K562 (cell line): Measurements from ENCODE around the gene HIKESHI. TPM values are rescaled to one million over a fixed set of nuclear protein-coding genes. Genes with fewer than 3 reads are reported as not detected.
A peak's percentile ranks its signal among the peaks of the same experiment; 100 is the strongest.

Experiments
- ATAC-seq: fragments of 200-7000 bp; cut with Tn5 transposase; 3 replicates; pipeline ENCODE4 v1.9.1; 2020; ENCODE audit warnings: moderate library complexity
- BruUV-seq: library from RNA; stranded (reverse); fragments of 400-500 nt; replicated peaks from 2 replicates; lab custom pipeline; 2021; lab: Mats Ljungman, UMichigan
- CTCF ChIA-PET: fragments of 300-600 bp; formaldehyde crosslinking; extraction: SDS; loops from one replicate; lab custom pipeline; 2021; ENCODE audit warnings: low intra/inter-chr PET ratio; lab: Yijun Ruan, JAX
- POLR2A ChIA-PET: fragments of 300-600, 350-650 bp; sonication (Branson Sonifier 250); formaldehyde crosslinking; extraction: SDS; loops from one replicate; lab custom pipeline; 2021; ENCODE audit warnings: antibody characterized with exemption, inconsistent platforms; lab: Yijun Ruan, JAX
- DNase-seq, 4 experiments: peaks; one replicate each; pipeline versions ENCODE4 v3.0.0 to v3.0.0-alpha.2; 2011 to 2018; ENCODE audit warnings: low spot score in 3 of 4, mixed read lengths in 3 of 4; ENCODE audit errors: extremely low read depth in 1 of 4
- FAIRE-seq: peaks from 2 replicates; lab custom pipeline; 2011; peaks lifted over from hg19 to GRCh38; lab: Jason Lieb, UNC
- H2AFZ ChIP-seq: 2 replicates; pipeline ENCODE4 v1.6.0; 2011; ENCODE audit warnings: low read depth, low read length, control low read depth, inconsistent platforms
- H3K27ac ChIP-seq: fragments of 200-600 bp; 3 replicates; pipeline ENCODE4 v1.8.0; 2011; ENCODE audit warnings: low read depth, mild to moderate bottlenecking, control low read depth, inconsistent platforms, low read length, moderate library complexity, mixed read lengths; ENCODE audit errors: extremely low read depth
- H3K27me3 ChIP-seq, 2 experiments: fragments of 300-600 bp in 1 of 2; 2 replicates in 1 of 2; 3 replicates in 1 of 2; pipeline versions ENCODE4 v1.6.0 to v1.8.0; 2011; ENCODE audit warnings: inconsistent platforms in 2 of 2, low read length in 2 of 2, mild to moderate bottlenecking in 1 of 2, mixed read lengths in 1 of 2, moderate library complexity in 1 of 2; ENCODE audit not compliant: control insufficient read depth in 2 of 2, insufficient read depth in 2 of 2
- H3K36me3 ChIP-seq: fragments of 300-600 bp; 3 replicates; pipeline ENCODE4 v1.8.0; 2011; ENCODE audit warnings: mild to moderate bottlenecking, low read length, inconsistent platforms; ENCODE audit not compliant: control insufficient read depth, insufficient read depth
- H3K4me1 ChIP-seq, 2 experiments: fragments of 200-600 bp in 1 of 2; replicated peaks in 1 of 2; 2 replicates in 1 of 2; 3 replicates in 1 of 2; pipeline versions ENCODE4 v1.5.1 to v1.8.0; 2011; ENCODE audit warnings: inconsistent platforms in 2 of 2, low read length in 2 of 2, mild to moderate bottlenecking in 1 of 2, mixed read lengths in 1 of 2, moderate library complexity in 1 of 2; ENCODE audit not compliant: control insufficient read depth in 2 of 2, insufficient read depth in 2 of 2
- H3K4me2 ChIP-seq: 2 replicates; pipeline ENCODE4 v1.6.1; 2011; ENCODE audit warnings: low read length, control low read depth, inconsistent platforms, mixed read lengths; ENCODE audit not compliant: insufficient read depth
- H3K4me3 ChIP-seq: fragments of 200-600 bp; sonication (generic), shearing (Covaris generic); 2 replicates; pipeline ENCODE4 v1.5.1; 2016; ENCODE audit warnings: control low read depth, inconsistent platforms
- H3K79me2 ChIP-seq: fragments of 200-600 bp; 3 replicates; pipeline ENCODE4 v1.8.0; 2011; ENCODE audit warnings: low read length, inconsistent platforms; ENCODE audit not compliant: control insufficient read depth, insufficient read depth
- H3K9ac ChIP-seq, 2 experiments: 2 replicates each; pipeline versions ENCODE4 v1.6.0 to v1.6.1; 2011; ENCODE audit warnings: low read depth in 2 of 2, low read length in 2 of 2, control low read depth in 1 of 2, inconsistent platforms in 1 of 2, mild to moderate bottlenecking in 1 of 2, mixed read lengths in 1 of 2; ENCODE audit not compliant: insufficient read depth in 1 of 2
- H3K9me1 ChIP-seq: one replicate; pipeline ENCODE4 v1.6.0; 2011; ENCODE audit warnings: inconsistent platforms, mild to moderate bottlenecking, low read length, moderate library complexity; ENCODE audit not compliant: control insufficient read depth, insufficient read depth
- H3K9me3 ChIP-seq: replicated peaks from 2 replicates; pipeline ENCODE4 v1.5.1; 2011; ENCODE audit warnings: low read depth, low read length, inconsistent platforms; ENCODE audit not compliant: control insufficient read depth, insufficient read depth
- H4K20me1 ChIP-seq: replicated peaks from 2 replicates; pipeline ENCODE4 v1.6.1; 2011; ENCODE audit warnings: low read length, inconsistent platforms, mixed read lengths; ENCODE audit not compliant: control insufficient read depth, insufficient read depth
- ATF7 ChIP-seq: fragments of 450-650 bp; IDR thresholded peaks from 2 replicates; pipeline ENCODE4 v1.7.1; 2014; ENCODE audit warnings: mild to moderate bottlenecking, moderate library complexity
- CBFB ChIP-seq: sonication (generic); formaldehyde crosslinking; IDR thresholded peaks from 2 replicates; pipeline ENCODE4 v1.4.0; 2020; ENCODE audit warnings: mild to moderate bottlenecking, missing genetic modification reagents
- CBX1 ChIP-seq: sonication (generic); IDR thresholded peaks from 2 replicates; pipeline ENCODE4 v1.6.1; 2016; ENCODE audit warnings: antibody characterized with exemption, low read depth, mild to moderate bottlenecking
- ESRRB ChIP-seq: fragments of 250-450 bp; sonication (Bioruptor Pico); IDR thresholded peaks from 2 replicates; pipeline ENCODE4 v1.5.0; 2020; ENCODE audit warnings: mild to moderate bottlenecking, moderate library complexity, borderline replicate concordance
- FOXK1 ChIP-seq: sonication (generic); formaldehyde crosslinking; IDR thresholded peaks from 2 replicates; pipeline ENCODE4 v1.8.0; 2022; ENCODE audit warnings: missing genetic modification reagents, mild to moderate bottlenecking, borderline replicate concordance
- HSF4 ChIP-seq: fragments of 250-450 bp; sonication (Bioruptor Pico); IDR thresholded peaks from 2 replicates; pipeline ENCODE4 v2.1.2; 2022; ENCODE audit warnings: mild to moderate bottlenecking, moderate library complexity, borderline replicate concordance
- JUNB ChIP-seq: fragments of 450-650 bp; formaldehyde crosslinking; conservative IDR thresholded peaks from 2 replicates; pipeline ENCODE4 v1.4.0; 2020; ENCODE audit warnings: mild to moderate bottlenecking
- PCBP1 ChIP-seq: fragments of 200-400 bp; formaldehyde crosslinking; IDR thresholded peaks from 2 replicates; pipeline ENCODE4 v1.6.1; 2018; ENCODE audit warnings: mild to moderate bottlenecking, low read depth, low read length; ENCODE audit not compliant: poor library complexity, severe bottlenecking
- RBBP5 ChIP-seq: fragments of 200-600 bp; sonication (generic); IDR thresholded peaks from 2 replicates; pipeline ENCODE4 v1.6.1; 2012; ENCODE audit warnings: borderline replicate concordance, mild to moderate bottlenecking, low read length, control low read depth, inconsistent platforms; ENCODE audit not compliant: insufficient read depth, poor library complexity, severe bottlenecking
- TCF3 ChIP-seq: sonication (generic); formaldehyde crosslinking; IDR thresholded peaks from 2 replicates; pipeline ENCODE4 v1.4.0; 2020; ENCODE audit warnings: mild to moderate bottlenecking, missing genetic modification reagents
- ZEB2 ChIP-seq: fragments of 450-650 bp; IDR thresholded peaks from 2 replicates; pipeline ENCODE4 v1.6.1; 2016
- ZFP1 ChIP-seq: fragments of 450-650 bp; formaldehyde crosslinking; IDR thresholded peaks from 2 replicates; pipeline ENCODE4 v1.4.0; 2020; ENCODE audit warnings: mild to moderate bottlenecking, mixed read lengths
- ZFX ChIP-seq: sonication (generic); formaldehyde crosslinking; IDR thresholded peaks from 2 replicates; pipeline ENCODE4 v1.8.0; 2022; ENCODE audit warnings: mild to moderate bottlenecking, missing genetic modification reagents, moderate library complexity
- ZNF239 ChIP-seq: fragments of 250-450 bp; sonication (Bioruptor Pico); IDR thresholded peaks from 2 replicates; pipeline ENCODE4 v1.4.0; 2020; ENCODE audit warnings: mild to moderate bottlenecking
- ZNF347 ChIP-seq: fragments of 450-650 bp; formaldehyde crosslinking; IDR thresholded peaks from 2 replicates; pipeline ENCODE4 v1.4.0; 2020; ENCODE audit warnings: low read depth, mild to moderate bottlenecking, moderate library complexity
- WGBS: fragments of 100-300 bp; shearing (Covaris generic); methylation state at CpG from one replicate; pipeline ENCODE4 v1.1.6; 2016; ENCODE audit warnings: low coverage, mixed read lengths; ENCODE audit not compliant: insufficient coverage; ENCODE audit errors: missing lambda C conversion rate; 5-methylcytosine and 5-hydroxymethylcytosine counted together
- in situ Hi-C: fragments of 300-500 bp; cut with MboI; formaldehyde crosslinking; loops from 4 replicates; pipeline ENCODE4 v1.15.0; 2018; ENCODE audit warnings: inconsistent platforms, mixed read lengths
- intact Hi-C: fragments of 100-400 bp; cut with micrococcal nuclease; formaldehyde crosslinking; loops from 2 replicates; pipeline ENCODE4 v1.14.2; 2022
- polyA plus RNA-seq, 8 experiments: library from polyadenylated mRNA; depleted of rRNA in 4 of 8; stranded (reverse) in 5 of 8; unstranded in 3 of 8; fragments of >200 nt; fragmentation: Nextera tagmentation in 2 of 8; fragmentation: Illumina TruSeq in 1 of 8; extraction: Ambion mirVana in 2 of 8; extraction: Trizol in 1 of 8; gene quantifications; 2 replicates each; pipeline versions ENCODE4 v1.2.1 to v1.2.3, GENCODE V29; 2011 to 2014; ENCODE audit warnings: inconsistent platforms in 1 of 8, missing spikeins in 1 of 8
- total RNA-seq, 7 experiments: library from RNA; depleted of rRNA in 6 of 7; stranded (reverse); fragments of >200 nt in 6 of 7; fragmentation: Illumina TruSeq in 2 of 7; extraction: Trizol in 2 of 7; gene quantifications; 2 replicates each; pipeline versions ENCODE4 v1.2.1 to v1.2.3, GENCODE V29; 2011 to 2021; ENCODE audit warnings: low replicate concordance in 1 of 7
- TF ChIP-seq, protein P1 (sequence below): fragments of 450-650 bp; formaldehyde crosslinking; IDR thresholded peaks from 2 replicates; pipeline ENCODE4 v1.4.0; 2020; ENCODE audit warnings: mild to moderate bottlenecking, moderate library complexity
- TF ChIP-seq, protein P2 (sequence below): sonication (generic); formaldehyde crosslinking; IDR thresholded peaks from 2 replicates; pipeline ENCODE4 v1.8.1; 2023; ENCODE audit warnings: mild to moderate bottlenecking, missing genetic modification reagents

Gene HIKESHI
- total and polyA plus RNA-seq, 9 of the 15 experiments (the other 6 are each of a cell fraction or from before 2014, with no cell fraction given), result 33.2 to 196 (median 62.7) TPM

DNA sequence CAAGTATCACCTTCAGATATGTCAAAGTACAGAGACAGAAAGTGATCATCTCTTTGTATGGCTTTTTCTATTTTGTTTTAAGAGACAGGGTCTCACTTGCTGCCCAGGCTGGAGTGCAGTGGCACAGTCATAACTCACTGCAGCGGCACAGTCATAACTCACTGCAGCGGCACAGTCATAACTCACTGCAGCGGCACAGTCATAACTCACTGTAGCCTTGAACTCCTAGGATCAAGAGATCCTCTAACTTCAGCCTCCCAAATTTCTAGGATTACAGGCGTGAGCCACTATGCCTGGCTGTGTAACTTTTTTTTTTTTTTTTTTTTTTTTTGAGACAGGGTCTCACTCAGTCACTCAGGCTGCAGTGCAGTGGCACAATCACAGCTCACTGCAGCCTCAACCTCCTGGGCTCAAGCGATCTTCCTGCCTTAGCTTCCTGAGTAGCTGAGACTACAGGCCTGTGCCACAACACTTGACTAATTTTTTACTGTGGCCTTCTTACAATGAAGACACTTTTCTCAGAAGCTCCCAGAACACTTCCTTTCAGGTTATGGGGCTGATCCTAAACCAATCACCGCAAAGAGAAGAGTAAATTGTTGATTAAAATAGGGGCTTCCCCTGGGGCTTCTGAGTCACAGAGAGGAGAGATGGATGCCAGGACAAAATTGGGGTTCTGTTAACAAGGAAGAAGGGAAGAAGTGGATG, 9.0 kb upstream of the HIKESHI start:
- no peak for TF ChIP-seq ESRRB (CRISPR knock-in tag)
- 0 out of 2 replicates have a peak, but pooled peaks have one; percentile 2 for TF ChIP-seq ZFX (CRISPR knock-in tag)
- no peak for TF ChIP-seq CBFB (CRISPR knock-in tag)
- no peak for TF ChIP-seq TCF3
- TF ChIP-seq FOXK1 (CRISPR knock-in tag), result no peak
- TF ChIP-seq, protein P1, sequence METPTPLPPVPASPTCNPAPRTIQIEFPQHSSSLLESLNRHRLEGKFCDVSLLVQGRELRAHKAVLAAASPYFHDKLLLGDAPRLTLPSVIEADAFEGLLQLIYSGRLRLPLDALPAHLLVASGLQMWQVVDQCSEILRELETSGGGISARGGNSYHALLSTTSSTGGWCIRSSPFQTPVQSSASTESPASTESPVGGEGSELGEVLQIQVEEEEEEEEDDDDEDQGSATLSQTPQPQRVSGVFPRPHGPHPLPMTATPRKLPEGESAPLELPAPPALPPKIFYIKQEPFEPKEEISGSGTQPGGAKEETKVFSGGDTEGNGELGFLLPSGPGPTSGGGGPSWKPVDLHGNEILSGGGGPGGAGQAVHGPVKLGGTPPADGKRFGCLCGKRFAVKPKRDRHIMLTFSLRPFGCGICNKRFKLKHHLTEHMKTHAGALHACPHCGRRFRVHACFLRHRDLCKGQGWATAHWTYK, result no peak
- no peak for TF ChIP-seq ZFP1
- no peak for TF ChIP-seq PCBP1
- TF ChIP-seq, protein P2, sequence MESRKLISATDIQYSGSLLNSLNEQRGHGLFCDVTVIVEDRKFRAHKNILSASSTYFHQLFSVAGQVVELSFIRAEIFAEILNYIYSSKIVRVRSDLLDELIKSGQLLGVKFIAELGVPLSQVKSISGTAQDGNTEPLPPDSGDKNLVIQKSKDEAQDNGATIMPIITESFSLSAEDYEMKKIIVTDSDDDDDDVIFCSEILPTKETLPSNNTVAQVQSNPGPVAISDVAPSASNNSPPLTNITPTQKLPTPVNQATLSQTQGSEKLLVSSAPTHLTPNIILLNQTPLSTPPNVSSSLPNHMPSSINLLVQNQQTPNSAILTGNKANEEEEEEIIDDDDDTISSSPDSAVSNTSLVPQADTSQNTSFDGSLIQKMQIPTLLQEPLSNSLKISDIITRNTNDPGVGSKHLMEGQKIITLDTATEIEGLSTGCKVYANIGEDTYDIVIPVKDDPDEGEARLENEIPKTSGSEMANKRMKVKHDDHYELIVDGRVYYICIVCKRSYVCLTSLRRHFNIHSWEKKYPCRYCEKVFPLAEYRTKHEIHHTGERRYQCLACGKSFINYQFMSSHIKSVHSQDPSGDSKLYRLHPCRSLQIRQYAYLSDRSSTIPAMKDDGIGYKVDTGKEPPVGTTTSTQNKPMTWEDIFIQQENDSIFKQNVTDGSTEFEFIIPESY (CRISPR knock-in tag), result 0 out of 2 replicates have a peak, but pooled peaks have one; percentile 21
- TF ChIP-seq ZNF347 (CRISPR knock-in tag), result no peak
- no peak for TF ChIP-seq HSF4
- TF ChIP-seq ZNF239 (CRISPR knock-in tag), result no peak
- no peak for TF ChIP-seq ATF7
- TF ChIP-seq CBX1, result no peak
- TF ChIP-seq RBBP5, result no peak
- TF ChIP-seq JUNB (CRISPR knock-in tag), result no peak
- no peak for TF ChIP-seq ZEB2
- TF ChIP-seq, all 486 proteins: peak for 2
- Histone ChIP-seq H3K4me1 (no peaks in the 10 kb centered on the region; a peak in 1 of 5 replicates), H3K4me3 (no peak overlapping the region), H2AFZ (no peak overlapping the region), H3K4me2 (no peak overlapping the region), H3K79me2 (no peaks in the 10 kb centered on the region), H3K36me3 (no peaks in the 10 kb centered on the region), H3K9ac (no peak overlapping the region), H3K9me3 (no peaks in the 10 kb centered on the region), H3K9me1 (no peaks in the 10 kb centered on the region), H4K20me1 (no peaks in the 10 kb centered on the region), H3K27me3 (no peaks in the 10 kb centered on the region), H3K27ac (no peak overlapping the region)
- CTCF ChIA-PET, result interaction anchor here (0.6 to 1.9 kb wide), 5 partner anchors 126 to 698 kb away, joined by 4 to 7 read pairs (median 7); no protein-coding TSS in a partner anchor
- no TSS peak for BruUV-seq
- intact Hi-C loops, result loop anchor here (1.0 to 5.0 kb wide), 4 partner anchors 76 to 696 kb away; no protein-coding TSS in a partner anchor
- in situ Hi-C loops, result loop anchor here (5.0 to 10.0 kb wide), 3 partner anchors 356 to 688 kb away; no protein-coding TSS in a partner anchor
- FAIRE-seq (no peak), ATAC-seq (no peak), DNase-seq (no peak)
- 53% methylated on average over 6 of the region's 6 CpGs for WGBS
- POLR2A ChIA-PET, result interaction anchor here (0.6 to 1.5 kb wide), 2 partner anchors 10 to 87 kb away, joined by 3 to 6 read pairs; no protein-coding TSS in a partner anchor
